ENCODE results near the gene TESK1. TPM values are rescaled to one million over a fixed set of nuclear protein-coding genes. Genes with fewer than 3 reads are reported as not detected.

Gene TESK1
- total RNA-seq (ENCODE audit: insufficient read depth, low replicate concordance) = 4.8 TPM

GRCh38 chr9:35604578-35605350, at the start of gene TESK1:
TESK1 (plus strand) TSS chr9:35605262; CDS start chr9:35605620, 358 bp downstream.
- peak; percentile 70 for DNase-seq (ENCODE audit: low spot score)

- no peak for DNase-seq (ENCODE audit: low spot score)
Observed at GRCh38 chr9:35555881-35556280, 49.2 kb upstream of the TESK1 start.

GRCh38 chr9:35556776-35557175, 48.3 kb upstream of the TESK1 start:
- no peak for DNase-seq (ENCODE audit: low spot score)

GRCh38 chr9:35557320-35557719, 47.7 kb upstream of the TESK1 start:
- no peak for DNase-seq (ENCODE audit: low spot score)

- no peak for DNase-seq (ENCODE audit: low spot score)
Observed at GRCh38 chr9:35558185-35558584, 46.9 kb upstream of the TESK1 start.

- DNase-seq (ENCODE audit: low spot score) = no peak
Observed at GRCh38 chr9:35559792-35560530, 45.1 kb upstream of the TESK1 start.

GRCh38 chr9:35560625-35561337, 44.3 kb upstream of the TESK1 start:
- DNase-seq (ENCODE audit: low spot score) = no peak

GRCh38 chr9:35561468-35562261, 43.4 kb upstream of the TESK1 start:
- DNase-seq (ENCODE audit: low spot score) = no peak

- peak; percentile 19 for DNase-seq (ENCODE audit: low spot score)
Observed at GRCh38 chr9:35562895-35563780, 41.9 kb upstream of the TESK1 start.

GRCh38 chr9:35563791-35564197, 41.3 kb upstream of the TESK1 start:
- DNase-seq (ENCODE audit: low spot score) = peak; percentile 15

- DNase-seq (ENCODE audit: low spot score) = no peak
Observed at GRCh38 chr9:35564658-35565061, 40.4 kb upstream of the TESK1 start.

GRCh38 chr9:35566417-35566816, 38.6 kb upstream of the TESK1 start:
- no peak for DNase-seq (ENCODE audit: low spot score)

- no peak for DNase-seq (ENCODE audit: low spot score)
Observed at GRCh38 chr9:35568196-35568595, 36.9 kb upstream of the TESK1 start.

- DNase-seq (ENCODE audit: low spot score) = no peak
Observed at GRCh38 chr9:35569206-35569605, 35.9 kb upstream of the TESK1 start.

- DNase-seq (ENCODE audit: low spot score) = no peak
Observed at GRCh38 chr9:35570709-35571504, 34.2 kb upstream of the TESK1 start.

GRCh38 chr9:35574578-35575122, 30.4 kb upstream of the TESK1 start:
- no peak for DNase-seq (ENCODE audit: low spot score)

GRCh38 chr9:35575478-35575877, 29.6 kb upstream of the TESK1 start:
- DNase-seq (ENCODE audit: low spot score) = no peak

GRCh38 chr9:35577486-35577885, 27.6 kb upstream of the TESK1 start:
- DNase-seq (ENCODE audit: low spot score) = no peak

- no peak for DNase-seq (ENCODE audit: low spot score)
Observed at GRCh38 chr9:35579130-35579529, 25.9 kb upstream of the TESK1 start.

All from umbilical cord (tissue), 2 donors.